ENCODE data around the gene PRR15.

- no peak for TF ChIP-seq CTCF (conservative IDR thresholded peaks at IDR 0.05; ENCODE audit: low read length)
- TF ChIP-seq EZH2phosphoT487 (IDR thresholded peaks at IDR 0.05; ENCODE audit: borderline replicate concordance, low read depth, low read length) = no peak
Measured at GRCh38 chr7:29611941-29612544, 48.4 kb downstream of the PRR15 start.
